ENCODE measurements around the gene INTS6L.

INTS6L gene

GRCh38 chrX:135629342-135629741 is 108.9 kb downstream of the INTS6L start:
- H3K4me3 Mint-ChIP-seq: no peak overlapping the region
- no peaks in the 10 kb centered on the region for H3K36me3 Mint-ChIP-seq
- DNase-seq (ENCODE audit: low spot score in 2 of 2): no peak
- H3K27ac Mint-ChIP-seq: no peak overlapping the region
- no peak for ATAC-seq
- no peaks in the 10 kb centered on the region for H3K9me3 Mint-ChIP-seq
- no peaks in the 10 kb centered on the region for H3K4me1 Mint-ChIP-seq
